ENCODE results near the gene TSPAN18.

GRCh38 chr11:44876194-44876723 is 149.5 kb downstream of the TSPAN18 start:
- TF ChIP-seq EZH2phosphoT487 (IDR thresholded peaks at IDR 0.05; ENCODE audit: borderline replicate concordance, low read length), result no peak
- TF ChIP-seq CTCF (IDR thresholded peaks at IDR 0.05; ENCODE audit: low read depth, low read length, poor library complexity, severe bottlenecking), result no peak

Measured in DOHH2 (cell line).